GM12878 (cell line): ENCODE results near the gene HIVEP3.

Source experiments
- ATF7 ChIP-seq: fragments of 450-650 bp; IDR thresholded peaks from 2 replicates; pipeline ENCODE4 v1.6.1; 2016; ENCODE audit warnings: low read depth, mild to moderate bottlenecking
- CTCF ChIP-seq, 3 experiments: IDR thresholded peaks in 2 of 3; conservative IDR thresholded peaks in 1 of 3; 2 replicates each; pipeline ENCODE4 v1.5.1; 2011; ENCODE audit warnings: low read depth in 3 of 3, low read length in 3 of 3, mild to moderate bottlenecking in 3 of 3, control low read depth in 2 of 3, moderate library complexity in 2 of 3, inconsistent platforms in 1 of 3, mixed read lengths in 1 of 3; ENCODE audit not compliant: control insufficient read depth in 2 of 3, insufficient read depth in 1 of 3; ENCODE audit errors: extremely low read depth in 1 of 3
- EGR1 ChIP-seq, 2 experiments: IDR thresholded peaks; 1 replicate in 1 of 2; 2 replicates in 1 of 2; pipeline ENCODE4 v1.6.1; 2011 to 2012; ENCODE audit warnings: low read depth in 2 of 2, low read length in 2 of 2, borderline replicate concordance in 1 of 2, mild to moderate bottlenecking in 1 of 2, moderate library complexity in 1 of 2
- EZH2 ChIP-seq: IDR thresholded peaks from 2 replicates; pipeline ENCODE4 v1.6.1; 2012; ENCODE audit warnings: low read depth, mild to moderate bottlenecking, control low read depth, inconsistent platforms, low read length, borderline replicate concordance; ENCODE audit not compliant: control insufficient read depth
- HDGF ChIP-seq: fragments of 450-650 bp; IDR thresholded peaks from 2 replicates; pipeline ENCODE4 v1.6.1; 2016; ENCODE audit warnings: antibody characterized with exemption
- SREBF1 ChIP-seq: IDR thresholded peaks from 2 replicates; pipeline ENCODE4 v1.6.1; 2012; ENCODE audit warnings: mild to moderate bottlenecking, low read length

- TF ChIP-seq EGR1 (IDR thresholded peaks at IDR 0.05; ENCODE audit: borderline replicate concordance in 1 of 2, low read depth in 2 of 2, low read length in 2 of 2), result no peak
- TF ChIP-seq SREBF1, result no peak
- TF ChIP-seq CTCF (IDR thresholded peaks at IDR 0.05 in 2 of 3, conservative IDR thresholded peaks at IDR 0.05 in 1 of 3; ENCODE audit: control insufficient read depth in 2 of 3, extremely low read depth in 1 of 3, insufficient read depth in 1 of 3, low read depth in 3 of 3, low read length in 3 of 3), result no peak
- TF ChIP-seq ATF7, result no peak
- no peak for TF ChIP-seq HDGF
- TF ChIP-seq EZH2, result no peak
Observed at GRCh38 chr1:41713141-41713540, 205.6 kb downstream of the HIVEP3 start.
